Activated CD4-positive, CD25-positive, alpha-beta regulatory T cell (primary cell): Measurements from ENCODE around the gene NINJ2.
"Not testable (repeated sequence)": the region's sequence is repeated elsewhere in the genome, so short reads cannot be mapped to it uniquely, and the experiment has no call there.

ENCODE experiments used
- DNase-seq, 4 experiments: peaks; one replicate each; lab custom pipeline; 2025; lab: John Stamatoyannopoulos, UW

The NINJ2 gene

GRCh38 chr12:641321-641720 lies 21.9 kb downstream of the NINJ2 start:
- DNase-seq = not testable (repeated sequence)

- no peak for DNase-seq
These were observed 22.5 kb downstream of the NINJ2 start for GRCh38 chr12:640773-641172.

DNA sequence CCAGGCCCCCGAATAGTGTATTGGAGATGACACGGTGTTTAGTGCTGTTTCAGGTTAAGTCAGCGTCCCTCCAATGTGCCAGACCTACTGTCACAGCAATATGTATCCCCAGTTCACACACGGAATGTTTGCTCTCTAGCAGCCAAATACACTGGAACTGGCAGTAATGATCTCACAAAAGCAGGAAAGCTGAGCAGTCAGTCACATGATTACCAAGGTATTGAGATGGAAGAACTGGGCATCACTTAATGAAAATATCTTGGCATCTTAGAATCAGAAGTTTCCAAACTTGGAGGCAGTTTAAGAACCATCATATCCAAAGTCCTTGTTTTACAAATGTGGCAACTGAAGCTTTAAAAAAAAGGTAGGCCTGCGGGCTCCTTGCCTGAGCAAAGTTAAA lies 23.3 kb downstream of the NINJ2 start:
- DNase-seq = no peak

- no peak for DNase-seq
These were observed 23.7 kb downstream of the NINJ2 start for GRCh38 chr12:639566-639965.

- DNase-seq = no peak
These were observed 24.2 kb downstream of the NINJ2 start for GRCh38 chr12:638953-639557.

GRCh38 chr12:636632-637031 lies 26.6 kb downstream of the NINJ2 start:
- DNase-seq = no peak

DNA sequence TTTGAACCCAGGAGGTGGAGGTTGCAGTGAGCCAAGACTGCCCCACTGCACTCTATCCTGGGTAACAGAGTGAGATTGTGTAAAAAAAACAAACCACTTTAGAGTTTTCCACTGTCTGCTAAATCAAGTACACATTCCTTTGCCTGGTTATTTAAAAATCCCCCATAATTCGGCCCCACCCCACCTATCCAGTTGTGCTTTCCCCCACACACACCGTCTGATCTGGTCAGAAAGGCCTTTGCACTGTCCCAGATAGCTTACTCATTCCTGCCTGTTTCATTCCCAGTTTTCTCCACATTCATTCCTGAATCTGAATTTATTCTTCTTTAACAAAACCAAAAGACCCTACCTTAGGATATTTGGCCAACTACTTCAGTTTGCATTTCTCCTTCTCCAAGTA lies 29.5 kb downstream of the NINJ2 start:
- DNase-seq = no peak

GRCh38 chr12:632102-632696 lies 31.0 kb downstream of the NINJ2 start:
- DNase-seq = no peak

GRCh38 chr12:630656-631632 lies 32.3 kb downstream of the NINJ2 start:
- peak; percentile 23 to 56 (median 46) for DNase-seq

DNA sequence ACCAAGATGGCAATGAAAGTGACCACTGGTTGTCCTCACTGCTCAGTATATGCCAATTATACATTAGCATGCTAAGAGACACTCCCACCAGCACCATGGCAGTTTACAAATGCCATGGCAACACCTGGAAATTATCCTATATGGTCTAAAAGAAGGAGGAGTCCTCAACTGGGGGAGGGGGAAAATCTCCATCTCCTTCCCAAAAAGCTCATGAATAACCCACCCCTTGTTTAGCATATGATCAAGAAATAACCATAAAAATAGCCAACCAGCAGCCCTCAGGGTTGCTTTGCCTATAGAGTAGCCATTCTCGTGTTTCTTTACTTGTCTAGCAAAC lies 34.5 kb downstream of the NINJ2 start:
- not testable (repeated sequence) for DNase-seq

DNA sequence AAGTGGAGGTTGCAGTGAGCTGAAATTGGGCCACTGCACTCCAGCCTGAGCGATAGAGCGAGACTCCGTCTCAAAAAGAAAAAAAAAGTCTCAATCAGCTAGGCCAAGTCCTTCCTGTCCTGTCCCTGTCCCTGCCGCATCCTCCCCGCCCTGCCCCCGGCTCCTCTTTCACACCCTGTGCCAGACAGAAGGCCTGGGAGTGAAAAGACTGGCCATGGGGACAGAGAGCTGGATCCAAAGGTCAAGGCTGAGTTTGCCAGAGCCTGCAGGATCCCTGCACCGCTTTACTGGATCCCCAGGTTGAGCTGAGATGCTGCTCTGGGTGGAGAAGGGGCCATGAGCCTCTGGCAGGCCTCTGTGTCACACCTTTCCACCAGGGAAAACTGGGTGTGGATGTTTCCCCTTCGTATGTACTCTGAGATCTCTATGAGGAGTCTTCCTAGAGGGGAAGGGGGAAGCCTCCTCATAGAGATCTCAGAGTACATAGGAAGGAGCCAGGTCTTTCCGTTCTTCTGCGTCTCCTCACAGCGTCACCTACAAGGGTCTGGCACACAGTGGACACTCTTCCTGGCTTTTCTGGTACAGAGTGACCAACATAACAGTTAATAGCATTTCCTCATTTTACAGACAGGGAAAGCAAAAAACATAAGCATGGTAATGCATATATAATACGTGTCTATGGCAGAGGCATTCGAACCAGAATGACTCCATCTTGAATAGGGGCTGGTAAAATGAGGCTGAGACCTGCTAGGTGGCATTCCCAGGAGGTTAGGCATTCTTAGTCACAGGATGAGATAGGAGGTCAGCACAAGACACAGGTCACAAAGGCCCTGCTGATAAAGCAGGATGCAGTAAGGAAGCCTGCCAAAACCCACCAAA lies 35.1 kb downstream of the NINJ2 start:
- no peak for DNase-seq

- DNase-seq = no peak
These were observed 36.0 kb downstream of the NINJ2 start for GRCh38 chr12:627285-627684.

DNA sequence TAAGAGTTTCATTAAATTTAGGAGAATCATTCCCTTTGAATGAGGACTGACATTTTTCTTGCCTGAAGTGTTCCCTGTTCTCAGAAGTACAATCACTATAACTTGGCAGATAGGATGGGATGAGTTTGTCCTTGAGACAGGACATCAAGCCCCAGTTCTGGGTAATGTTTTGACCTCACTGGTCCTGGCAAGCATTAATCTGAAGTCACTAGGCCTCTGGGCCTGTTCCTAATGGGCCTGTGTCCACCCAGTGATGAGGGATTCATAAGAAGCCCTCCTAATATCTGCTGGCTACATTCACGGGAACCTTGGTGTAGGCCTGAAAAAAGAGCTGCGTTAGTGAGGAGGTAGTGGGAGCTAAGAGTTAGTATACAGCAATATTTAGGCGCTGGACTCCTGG lies 37.2 kb downstream of the NINJ2 start:
- DNase-seq = no peak

DNA sequence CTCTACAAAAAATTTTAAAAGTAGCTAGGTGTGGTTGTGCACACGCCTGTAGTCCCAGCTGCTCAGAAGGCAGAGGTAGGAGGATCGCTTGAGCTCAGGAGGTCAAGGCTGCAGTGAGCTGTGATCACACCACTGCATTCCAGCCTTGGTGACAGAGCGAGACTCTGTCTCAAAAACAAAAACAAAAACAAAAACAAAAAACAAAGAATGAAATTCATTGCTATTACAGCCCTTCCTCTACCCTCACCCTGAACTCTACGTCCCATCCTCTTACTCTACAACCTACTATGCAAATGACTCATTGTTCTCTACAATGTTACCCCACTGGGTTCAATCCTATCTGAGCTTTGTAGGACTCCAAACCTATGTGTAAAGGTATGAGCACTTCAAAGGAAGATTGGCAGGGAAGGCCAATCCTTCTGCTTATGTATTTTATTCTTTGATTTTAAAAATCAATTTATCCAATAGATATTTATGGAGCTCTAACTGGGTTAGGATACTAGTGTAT lies 39.3 kb downstream of the NINJ2 start:
- DNase-seq = no peak

DNA sequence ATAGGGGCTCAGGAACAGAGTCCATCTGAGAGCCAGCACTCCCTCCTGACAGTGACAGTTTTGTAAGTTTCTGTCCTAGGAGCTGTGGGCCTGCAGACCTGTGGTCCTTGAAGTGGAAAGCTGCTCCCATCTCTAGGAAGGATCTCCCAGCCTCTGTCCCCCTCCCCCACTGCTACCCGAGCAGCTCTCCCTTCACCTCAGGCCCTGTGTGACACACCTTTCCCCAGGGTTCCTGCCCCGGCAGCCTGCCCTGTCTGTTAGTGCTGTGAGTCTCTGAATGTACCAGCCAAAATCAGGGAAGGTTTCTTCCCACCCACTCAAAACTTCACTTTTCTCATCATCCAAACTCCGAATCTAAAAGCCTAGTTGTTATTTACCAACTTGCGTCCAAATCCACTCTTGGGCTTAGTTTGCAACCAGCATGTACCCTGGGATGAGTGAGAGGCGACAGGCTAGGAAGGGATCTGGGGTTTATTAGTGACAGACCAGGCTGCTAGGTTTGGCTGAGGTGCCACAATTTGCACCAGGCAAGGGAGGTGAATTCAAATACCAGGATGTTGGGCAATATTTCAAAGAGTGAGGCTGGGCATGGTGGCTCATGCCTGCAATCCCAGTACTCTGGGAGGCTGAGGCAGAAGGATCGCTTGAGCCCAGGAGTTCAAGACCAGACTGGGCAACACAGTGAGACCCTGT lies 39.9 kb downstream of the NINJ2 start:
- no peak for DNase-seq

GRCh38 chr12:622416-622815 lies 40.8 kb downstream of the NINJ2 start:
- no peak for DNase-seq

DNA sequence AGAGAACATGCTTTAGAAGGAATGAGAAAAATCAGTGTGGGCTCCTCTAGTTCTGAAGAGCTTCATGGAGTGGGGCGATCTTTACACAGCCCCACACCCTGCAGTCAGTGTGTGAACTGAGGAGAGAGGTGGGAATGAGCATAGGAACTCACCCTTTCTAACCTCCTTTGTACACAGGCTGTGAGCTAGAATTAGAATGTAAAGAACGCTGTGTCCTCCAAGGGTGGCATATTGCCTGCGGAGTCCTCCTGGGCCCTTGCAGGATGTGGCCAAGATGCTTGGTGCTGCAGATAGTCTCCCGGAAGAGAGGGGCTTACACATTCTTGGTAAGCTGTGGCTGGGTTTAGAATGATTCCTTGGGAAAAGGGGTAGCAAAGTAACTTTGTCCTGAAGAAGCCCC lies 43.9 kb downstream of the NINJ2 start:
- no peak for DNase-seq

DNA sequence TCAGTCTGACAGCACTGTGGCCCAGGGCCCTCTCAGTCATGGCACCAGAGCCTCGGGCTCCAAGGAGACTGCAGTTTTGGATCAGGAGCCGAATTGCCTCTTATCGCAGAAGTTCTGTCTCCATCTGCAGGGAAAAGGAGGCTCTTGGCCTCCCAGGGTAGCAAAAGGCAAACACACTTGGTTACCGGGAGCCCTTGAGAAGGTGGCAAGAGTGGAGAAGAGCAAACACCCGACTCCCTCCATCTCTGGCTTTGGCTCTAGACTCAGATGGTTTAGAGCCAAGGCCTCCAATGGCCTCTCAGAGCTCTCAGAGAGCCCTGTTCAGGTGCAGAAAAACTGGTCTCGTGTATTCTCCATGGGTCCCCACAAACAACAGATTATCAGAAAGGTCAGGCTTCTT lies 44.6 kb downstream of the NINJ2 start:
- no peak for DNase-seq

DNA sequence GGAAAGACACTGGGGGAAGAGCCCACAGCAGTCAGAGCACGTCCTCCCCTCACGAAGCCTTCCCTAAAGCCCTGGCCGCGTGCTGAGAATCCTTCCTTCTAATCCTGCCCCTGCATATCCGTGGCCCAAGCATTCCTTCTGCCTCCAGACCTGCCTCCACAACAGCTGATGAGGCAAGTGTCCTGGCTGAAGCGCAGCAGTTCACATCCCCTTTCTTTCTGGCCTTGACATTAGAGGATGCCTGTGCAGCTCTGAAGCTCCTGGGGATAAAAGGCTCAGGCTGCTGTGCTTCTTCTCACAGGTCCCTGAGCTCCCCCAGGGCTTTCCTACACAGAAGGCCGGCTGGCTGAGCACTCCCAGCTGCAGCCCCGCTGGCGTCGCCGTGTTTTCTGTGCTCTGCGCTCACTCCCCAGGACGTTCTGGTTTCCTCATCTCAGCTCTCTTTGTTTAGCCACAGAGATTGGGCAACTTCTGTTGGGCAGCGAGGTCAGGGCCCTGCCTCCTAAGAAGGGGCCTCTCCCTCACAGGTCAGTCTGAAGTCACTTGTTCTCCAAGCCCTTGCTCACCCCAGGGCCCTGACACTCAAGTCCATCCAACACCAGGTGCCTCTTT lies 45.8 kb downstream of the NINJ2 start:
- DNase-seq = no peak

- DNase-seq = no peak
These were observed 47.6 kb downstream of the NINJ2 start for GRCh38 chr12:615620-616019.

DNA sequence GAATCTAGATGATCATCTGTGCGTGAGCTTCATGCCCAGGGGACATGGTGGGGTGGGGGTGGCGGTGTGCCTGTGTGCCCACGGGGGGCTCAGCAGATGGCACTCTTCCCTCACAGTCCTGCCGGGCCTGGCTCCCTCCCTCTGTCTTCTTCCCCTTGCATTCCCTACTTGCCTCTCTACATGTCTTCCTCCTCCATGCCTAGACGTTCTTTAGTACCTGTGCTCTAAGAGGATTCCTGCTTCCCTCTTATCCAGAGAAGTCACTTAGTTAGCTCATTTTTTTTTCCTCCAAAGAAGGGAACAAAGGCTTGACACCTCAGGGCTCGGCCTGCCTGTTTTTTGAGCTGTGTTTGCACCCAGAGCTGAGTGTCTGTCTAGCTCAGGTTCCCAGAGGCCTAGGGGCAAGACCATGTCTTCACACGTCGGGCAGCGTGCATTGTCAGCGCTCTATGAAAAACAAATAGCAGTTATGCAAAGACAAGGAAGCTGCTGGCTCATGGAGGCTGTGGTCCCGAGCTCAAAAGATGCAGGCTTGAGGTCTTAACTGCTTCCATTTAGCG lies 48.8 kb downstream of the NINJ2 start:
- no peak for DNase-seq
